Measurements from ENCODE around the gene C1orf174.

- TF ChIP-seq CTCF (IDR thresholded peaks at IDR 0.05) (no peak), POLR2A (IDR thresholded peaks at IDR 0.05) (no peak)
These were observed 4.7 kb downstream of the C1orf174 start for GRCh38 chr1:3895279-3895950.

Measured in heart left ventricle (tissue), 13 donors.